ENCODE measurements around the gene ISLR2. TPM values are rescaled to one million over a fixed set of nuclear protein-coding genes. Genes with fewer than 3 reads are reported as not detected.

ISLR2 gene
- total RNA-seq, 1 experiment from 2014 or later, result 0.05 TPM

GRCh38 chr15:74179101-74179841 lies 48.9 kb downstream of the ISLR2 start:
- peaks cover 8 to 21% of the 10 kb centered on the region in 2 experiments; a peak in 3 of 4 replicates for H3K4me1 ChIP-seq (ENCODE audit: control insufficient read depth in 1 of 2, insufficient read depth in 2 of 2, low read length in 2 of 2)

More at GRCh38 chr15:74179101-74179841, 48.9 kb downstream of the ISLR2 start:
- CTCF ChIA-PET, result no interaction called here
- no peak overlapping the region for H3K4me3 ChIP-seq (replicated peaks in 1 of 2; ENCODE audit: low read depth in 1 of 2, low read length in 2 of 2)
- peak overlapping the region; percentile 50 for H3K4me2 ChIP-seq (ENCODE audit: low read length)
- no peaks in the 10 kb centered on the region for H3K9me2 ChIP-seq (ENCODE audit: insufficient read depth)
- intact Hi-C loops (cut with micrococcal nuclease), result no loop called here
- TF ChIP-seq REST (IDR thresholded peaks at IDR 0.05; ENCODE audit: low read depth), result no peak
- TF ChIP-seq TCF7L2 (IDR thresholded peaks at IDR 0.05; ENCODE audit: borderline replicate concordance, extremely low read depth, insufficient read depth, insufficient read length), result peak; percentile 17
- TF ChIP-seq ZNF274 (IDR thresholded peaks at IDR 0.05; ENCODE audit: low read depth, low read length), result no peak
- no peak for TF ChIP-seq SIN3A (IDR thresholded peaks at IDR 0.05; ENCODE audit: low read depth)
- TF ChIP-seq, protein P1, sequence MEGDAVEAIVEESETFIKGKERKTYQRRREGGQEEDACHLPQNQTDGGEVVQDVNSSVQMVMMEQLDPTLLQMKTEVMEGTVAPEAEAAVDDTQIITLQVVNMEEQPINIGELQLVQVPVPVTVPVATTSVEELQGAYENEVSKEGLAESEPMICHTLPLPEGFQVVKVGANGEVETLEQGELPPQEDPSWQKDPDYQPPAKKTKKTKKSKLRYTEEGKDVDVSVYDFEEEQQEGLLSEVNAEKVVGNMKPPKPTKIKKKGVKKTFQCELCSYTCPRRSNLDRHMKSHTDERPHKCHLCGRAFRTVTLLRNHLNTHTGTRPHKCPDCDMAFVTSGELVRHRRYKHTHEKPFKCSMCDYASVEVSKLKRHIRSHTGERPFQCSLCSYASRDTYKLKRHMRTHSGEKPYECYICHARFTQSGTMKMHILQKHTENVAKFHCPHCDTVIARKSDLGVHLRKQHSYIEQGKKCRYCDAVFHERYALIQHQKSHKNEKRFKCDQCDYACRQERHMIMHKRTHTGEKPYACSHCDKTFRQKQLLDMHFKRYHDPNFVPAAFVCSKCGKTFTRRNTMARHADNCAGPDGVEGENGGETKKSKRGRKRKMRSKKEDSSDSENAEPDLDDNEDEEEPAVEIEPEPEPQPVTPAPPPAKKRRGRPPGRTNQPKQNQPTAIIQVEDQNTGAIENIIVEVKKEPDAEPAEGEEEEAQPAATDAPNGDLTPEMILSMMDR (IDR thresholded peaks at IDR 0.05 in 2 of 3, conservative IDR thresholded peaks at IDR 0.05 in 1 of 3; ENCODE audit: borderline replicate concordance in 1 of 3, insufficient read depth in 1 of 3, low read depth in 2 of 3, low read length in 2 of 3), result no peak
- H2AFZ ChIP-seq (ENCODE audit: low read depth, low read length, poor library complexity, severe bottlenecking), result no peak overlapping the region
- no TSS peak for BruUV-seq (replicated peaks)
- RAD21 ChIA-PET (ENCODE audit: low non-redundant PET in 1 of 2, low total read pairs in 2 of 2, uncharacterized antibody in 2 of 2, unreplicated experiment in 2 of 2), result no interaction called here
- POLR2A ChIA-PET, result no interaction called here
- no peaks in the 10 kb centered on the region for H3K79me2 ChIP-seq (ENCODE audit: insufficient read depth, low read length)
- H3K9me3 ChIP-seq (ENCODE audit: control insufficient read depth in 1 of 2, insufficient read depth in 1 of 2, low read depth in 1 of 2, low read length in 2 of 2), result no peaks in the 10 kb centered on the region
- H3K9ac ChIP-seq (ENCODE audit: low read length), result no peak overlapping the region
- H3K27ac ChIP-seq (ENCODE audit: low read depth, low read length), result peak overlapping the region; percentile 6; the same call in 1 of the 2 replicates
- ATAC-seq (peak; percentile 80), DNase-seq (ENCODE audit: low read depth, low spot score) (no peak)
- peaks cover 13% of the 10 kb centered on the region; the same call in 1 of the 2 replicates for H3K27me3 ChIP-seq (ENCODE audit: insufficient read depth, low read length)
- H4K20me1 ChIP-seq (ENCODE audit: insufficient read depth), result no peaks in the 10 kb centered on the region
- no peaks in the 10 kb centered on the region for H3K36me3 ChIP-seq (ENCODE audit: control insufficient read depth in 1 of 2, insufficient read depth in 2 of 2, low read length in 2 of 2)
